ENCODE measurements around the gene SUPT4H1.
"Not testable (repeated sequence)": the region's sequence is repeated elsewhere in the genome, so short reads cannot be mapped to it uniquely, and the experiment has no call there.

The SUPT4H1 gene

GRCh38 chr17:58351831-58352595 lies at the start of gene SUPT4H1:
Gene SUPT4H1 (minus strand): TSS chr17:58352201. CDS start chr17:58352135, 66 bp downstream.
- peak; percentile 94 for DNase-seq

- no peak for DNase-seq
These were observed 49.3 kb upstream of the SUPT4H1 start for GRCh38 chr17:58401287-58401686.

GRCh38 chr17:58400826-58401225 lies 48.8 kb upstream of the SUPT4H1 start:
- no peak for DNase-seq

DNA sequence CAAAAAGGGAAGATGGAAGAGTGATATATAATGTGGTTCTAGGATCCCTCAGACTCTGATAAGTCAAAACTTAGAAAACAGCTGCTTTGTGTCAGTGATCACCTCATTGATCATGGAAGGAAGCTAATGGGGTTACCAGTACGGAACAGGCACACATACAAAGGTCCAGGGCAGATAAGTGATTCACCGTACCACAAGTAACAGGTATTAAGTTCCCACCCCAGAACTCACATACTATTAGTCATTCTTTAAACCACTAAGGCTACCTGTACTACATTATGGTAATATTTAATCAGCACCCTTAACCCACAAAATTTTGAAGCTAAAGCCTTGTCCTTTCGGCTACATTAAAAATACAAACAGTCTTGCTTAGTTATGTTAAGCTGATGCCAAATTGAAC lies 48.0 kb upstream of the SUPT4H1 start:
- DNase-seq: no peak

DNA sequence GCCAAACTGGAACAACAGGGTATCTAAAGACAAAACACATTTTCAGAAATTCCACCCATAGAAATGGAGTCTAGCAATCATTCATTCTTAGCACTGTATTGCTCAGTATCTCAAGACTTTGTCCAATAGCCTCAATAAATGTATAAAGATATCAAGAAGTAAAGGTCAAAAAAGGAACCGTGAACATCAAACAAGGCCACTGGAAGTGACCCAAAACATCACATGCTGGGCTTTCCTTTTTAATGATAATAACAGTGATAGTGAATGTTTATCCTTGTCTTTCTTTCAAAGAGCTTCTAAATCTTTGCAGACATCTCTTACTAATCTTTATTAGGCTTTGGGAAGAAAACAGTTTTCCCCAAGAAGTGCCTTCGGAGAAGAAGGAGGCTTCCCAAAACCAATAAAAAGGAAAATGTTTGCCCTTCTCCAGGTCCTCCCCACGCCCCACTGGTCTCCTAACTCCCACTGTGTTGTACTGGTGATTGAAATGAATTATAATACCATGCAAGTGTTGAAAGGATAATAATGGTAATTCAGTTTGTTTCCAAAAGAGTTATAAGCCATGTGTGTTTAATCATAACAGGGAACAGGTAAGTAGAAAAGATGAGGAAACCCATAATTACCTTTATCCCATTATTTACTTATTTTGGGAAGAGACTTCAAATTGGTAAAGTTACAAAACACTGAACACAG lies 46.7 kb upstream of the SUPT4H1 start:
- no peak for DNase-seq

DNA sequence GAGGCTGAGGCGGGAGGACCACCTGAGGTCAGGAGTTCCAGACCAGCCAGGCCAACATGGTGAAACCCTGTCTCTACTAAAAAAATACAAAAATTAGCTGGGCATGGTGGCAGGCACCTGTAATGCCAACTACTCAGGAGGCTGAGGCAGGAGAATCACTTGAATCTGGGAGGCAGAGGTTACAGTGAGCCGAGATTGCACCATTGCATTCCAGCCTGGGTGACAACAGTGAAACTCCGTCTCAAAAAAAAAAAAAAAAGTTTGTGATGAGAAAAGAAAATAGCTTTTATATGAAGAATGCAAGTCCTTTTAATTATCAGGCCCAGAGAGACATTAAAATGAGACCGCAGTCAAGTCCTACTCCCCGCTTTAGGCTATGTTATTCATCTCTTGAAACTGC lies 45.4 kb upstream of the SUPT4H1 start:
- not testable (repeated sequence) for DNase-seq

GRCh38 chr17:58396173-58396572 lies 44.2 kb upstream of the SUPT4H1 start:
- no peak for DNase-seq

DNA sequence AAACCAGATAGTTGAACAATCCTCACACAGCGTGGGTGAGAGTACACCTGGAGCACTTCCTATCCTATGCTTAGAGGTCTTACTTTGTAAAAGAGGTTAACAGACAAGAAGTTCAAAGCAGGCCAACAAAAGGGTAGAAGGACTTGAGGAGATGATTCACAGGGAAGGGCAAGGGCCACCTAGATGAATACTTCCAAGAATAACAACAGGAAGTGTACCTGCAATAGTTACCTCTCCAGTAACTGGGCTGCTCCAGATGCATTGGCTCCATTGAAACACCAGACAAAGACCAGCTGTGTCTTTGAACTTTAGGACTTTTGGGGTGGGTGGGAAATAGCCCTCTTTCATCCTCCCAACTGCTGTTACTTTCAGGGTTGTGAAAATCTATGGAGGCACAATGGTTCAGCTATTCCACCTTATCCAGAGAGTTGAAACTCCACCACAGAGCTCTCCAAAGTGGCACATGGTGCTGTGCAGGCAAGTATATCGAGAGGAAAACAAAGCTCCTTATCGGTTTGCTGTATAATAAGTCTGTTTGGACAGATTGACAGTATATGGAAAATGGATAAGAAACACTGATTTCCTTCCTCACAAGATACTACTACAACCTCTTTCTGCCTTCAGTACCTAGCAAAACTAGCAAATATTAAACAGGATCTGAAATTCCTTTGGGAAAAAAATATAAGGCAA lies 42.7 kb upstream of the SUPT4H1 start:
- no peak for DNase-seq

DNA sequence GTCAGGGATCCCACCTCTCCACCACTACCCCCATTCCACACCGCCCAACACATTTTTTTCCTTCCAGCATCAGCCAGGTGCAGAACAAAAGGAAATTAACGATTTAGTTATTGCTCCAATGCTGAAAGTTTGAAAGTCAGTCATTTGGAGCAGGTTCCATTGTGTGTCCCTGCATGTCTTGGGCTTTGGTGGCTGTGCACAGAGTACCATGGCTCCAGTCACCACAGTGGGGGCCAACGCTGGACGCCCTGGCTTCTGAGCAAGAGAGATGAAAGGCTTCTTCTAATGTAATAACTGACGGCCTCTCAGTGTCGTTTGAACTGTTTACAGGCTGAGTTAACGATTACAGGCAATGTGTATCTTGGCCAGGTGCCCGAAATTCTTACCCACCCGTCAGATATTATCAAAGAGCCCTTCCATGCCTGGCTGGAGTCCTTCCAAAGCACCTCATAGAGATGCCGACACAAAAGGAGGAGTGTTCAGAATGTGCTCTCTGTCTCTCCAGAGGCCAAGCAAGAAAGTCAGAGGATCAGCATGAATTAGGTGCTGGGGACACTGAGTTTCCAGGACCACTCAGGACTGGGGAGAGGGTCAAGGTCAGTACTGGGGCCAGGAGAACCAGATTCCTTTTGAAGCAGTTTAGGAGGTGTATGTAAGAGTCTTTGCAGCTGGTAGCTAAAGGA lies 39.4 kb upstream of the SUPT4H1 start:
- DNase-seq: no peak

DNA sequence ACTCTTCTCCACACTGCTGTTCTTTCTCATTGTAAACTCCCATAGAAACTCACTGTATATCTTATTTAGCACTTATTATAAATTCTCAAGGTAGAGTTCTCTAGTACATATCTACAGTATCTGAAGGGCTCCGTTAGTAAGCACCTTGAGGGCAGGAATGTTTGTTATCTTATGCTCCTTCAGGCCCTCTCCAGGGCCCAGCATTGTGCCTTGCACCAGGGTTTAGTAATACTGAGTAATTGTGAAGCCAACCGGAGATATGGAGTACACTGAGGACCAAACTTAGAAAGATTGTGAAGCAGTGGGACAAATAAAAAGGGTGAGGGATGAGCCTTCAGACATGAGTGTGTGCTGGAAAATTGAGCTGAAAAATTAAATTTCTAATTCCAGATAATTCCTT lies 38.9 kb upstream of the SUPT4H1 start:
- DNase-seq: no peak

DNA sequence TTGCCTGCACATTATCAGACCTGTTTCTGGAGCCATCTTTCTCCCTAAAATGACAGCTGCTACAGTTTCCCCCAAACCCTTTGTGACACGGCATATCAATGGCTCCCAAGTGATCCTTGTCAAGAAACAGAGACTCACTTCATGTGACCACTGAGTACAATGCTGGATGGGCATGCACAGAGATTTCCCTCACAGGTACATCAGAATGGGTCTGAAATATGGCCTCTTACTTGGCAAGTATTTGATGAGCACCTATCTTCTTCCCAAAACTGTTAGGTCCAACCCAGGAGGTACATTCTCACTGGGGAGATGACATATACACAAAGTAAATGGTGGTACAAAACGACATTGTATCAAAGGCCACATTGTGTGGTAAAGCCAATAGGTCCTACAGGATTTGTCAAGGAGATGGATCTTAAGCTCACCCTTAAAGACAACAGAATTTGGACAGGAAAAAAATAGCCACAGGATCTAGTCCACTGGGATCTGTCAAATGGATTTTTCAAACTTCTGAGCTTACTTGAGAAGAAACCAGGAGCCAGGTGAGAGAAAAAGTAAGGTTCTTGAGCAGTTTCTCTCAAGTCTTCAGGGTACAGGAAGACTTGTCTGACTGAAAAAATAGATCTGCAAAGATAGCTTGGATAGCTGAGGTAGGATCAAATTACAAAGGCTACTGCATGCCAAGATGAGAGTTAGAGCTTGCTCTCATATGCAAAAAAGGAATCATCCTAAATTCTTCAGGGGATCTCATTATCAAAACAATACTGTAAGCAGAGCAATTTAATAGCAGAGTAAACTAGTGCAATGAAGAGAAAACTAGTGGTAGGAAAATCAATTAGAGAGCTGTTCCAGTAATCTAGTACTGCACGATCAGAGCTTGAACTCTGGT lies 36.5 kb upstream of the SUPT4H1 start:
- no peak for DNase-seq

DNA sequence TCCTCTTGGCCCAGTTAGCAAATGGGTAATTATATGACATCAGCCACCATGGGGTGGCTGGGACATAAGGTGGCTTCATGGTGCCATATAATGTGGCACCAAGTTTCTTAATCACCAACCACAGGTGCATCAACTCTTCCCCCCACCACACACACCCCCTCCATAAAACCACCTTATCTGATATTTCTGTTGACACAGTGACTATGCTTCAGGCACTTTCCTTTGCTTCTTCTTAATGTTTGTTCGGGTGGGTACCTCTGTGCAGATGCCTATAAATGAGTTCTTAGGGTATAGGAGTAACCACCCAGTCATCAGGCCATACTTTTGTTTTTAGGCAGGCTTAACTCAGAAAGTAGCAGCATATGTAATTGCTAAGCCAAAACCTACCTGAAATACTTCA lies 35.8 kb upstream of the SUPT4H1 start:
- DNase-seq: no peak

DNA sequence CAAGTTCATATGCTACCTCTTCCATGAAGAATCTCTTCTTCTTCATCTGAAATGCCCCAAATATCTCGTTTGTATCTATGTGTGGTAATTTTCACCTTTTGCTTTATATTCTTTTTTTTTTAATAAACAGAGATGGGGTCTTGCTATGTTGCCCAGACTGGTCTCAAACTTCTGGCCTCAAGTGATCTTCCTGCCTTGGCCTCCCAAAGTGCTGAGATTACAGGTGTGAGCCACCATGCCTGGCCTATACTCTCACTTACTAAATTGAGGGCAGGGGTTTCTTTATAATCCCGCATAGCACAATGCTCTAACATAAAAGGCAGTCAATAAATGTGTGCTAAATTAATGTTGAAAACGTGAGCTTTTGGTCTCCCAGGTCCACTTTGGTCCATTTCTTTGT lies 34.7 kb upstream of the SUPT4H1 start:
- DNase-seq: no peak

DNA sequence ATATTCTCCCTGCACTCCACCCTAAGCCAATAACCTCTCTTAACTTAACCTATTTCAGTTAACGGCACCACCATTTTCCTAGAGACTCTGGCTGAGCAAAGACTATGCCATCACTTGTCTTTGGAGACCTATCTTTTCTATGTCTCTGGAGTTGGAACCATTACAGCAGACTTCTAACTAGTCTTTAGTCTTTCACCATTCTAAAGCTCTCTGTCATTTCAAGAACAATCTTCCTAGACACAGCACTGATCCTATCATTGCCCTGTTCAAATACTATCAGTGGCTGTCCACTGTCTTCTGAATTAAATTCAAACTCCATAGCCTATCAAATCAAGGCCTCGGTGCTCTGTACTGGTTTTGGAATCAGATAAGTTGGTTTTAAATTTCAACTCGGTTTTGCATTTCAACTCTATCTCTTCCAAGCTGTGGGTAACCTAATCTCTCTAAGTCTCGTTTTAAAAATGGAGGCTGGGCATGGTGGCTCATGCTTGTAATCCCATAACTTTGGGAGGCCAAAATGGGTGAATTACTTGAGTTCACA lies 33.4 kb upstream of the SUPT4H1 start:
- DNase-seq: no peak

- no peak for DNase-seq
These were observed 32.9 kb upstream of the SUPT4H1 start for GRCh38 chr17:58384897-58385296.

- no peak for DNase-seq
These were observed 32.0 kb upstream of the SUPT4H1 start for GRCh38 chr17:58383892-58384462.

- DNase-seq: no peak
These were observed 30.9 kb upstream of the SUPT4H1 start for GRCh38 chr17:58382872-58383242.

GRCh38 chr17:58382108-58382871 lies 30.3 kb upstream of the SUPT4H1 start:
- no peak for DNase-seq

- DNase-seq: no peak
These were observed 29.4 kb upstream of the SUPT4H1 start for GRCh38 chr17:58381124-58382035.
